ENCODE measurements around the gene FAM114A2.

The FAM114A2 gene

GRCh38 chr5:153998010-153998409, 40.7 kb downstream of the FAM114A2 start:
- no peak for DNase-seq
- intact Hi-C loops (cut with DNase I): no loop called here

GRCh38 chr5:153991168-153991567, 47.5 kb downstream of the FAM114A2 start:
- intact Hi-C loops (cut with DNase I): no loop called here
- DNase-seq: no peak

GRCh38 chr5:153988510-153988909, 50.2 kb downstream of the FAM114A2 start:
- no peak for DNase-seq
- intact Hi-C loops (cut with DNase I): loop anchor here (10.0 kb wide), 1 partner anchor 96 kb away; no protein-coding TSS in a partner anchor

- DNase-seq: no peak
- intact Hi-C loops (cut with DNase I): loop anchor here (10.0 kb wide), 1 partner anchor 98 kb away; no protein-coding TSS in a partner anchor
Measured at GRCh38 chr5:153987301-153987700, 51.4 kb downstream of the FAM114A2 start.

GRCh38 chr5:153985498-153985897, 53.2 kb downstream of the FAM114A2 start:
- intact Hi-C loops (cut with DNase I): loop anchor here (10.0 kb wide), 1 partner anchor 99 kb away; no protein-coding TSS in a partner anchor
- no peak for DNase-seq

GRCh38 chr5:153983885-153984284, 54.8 kb downstream of the FAM114A2 start:
- intact Hi-C loops (cut with DNase I): loop anchor here (10.0 kb wide), 1 partner anchor 101 kb away; no protein-coding TSS in a partner anchor
- DNase-seq: no peak

GRCh38 chr5:153981905-153982605, 56.7 kb downstream of the FAM114A2 start:
- intact Hi-C loops (cut with DNase I): loop anchor here (10.0 kb wide), 1 partner anchor 103 kb away; no protein-coding TSS in a partner anchor
- no peak for DNase-seq

- intact Hi-C loops (cut with DNase I): no loop called here
- no peak for DNase-seq
Measured at GRCh38 chr5:153979028-153979783, 59.5 kb downstream of the FAM114A2 start.

GRCh38 chr5:153974813-153975163, 63.9 kb downstream of the FAM114A2 start:
- intact Hi-C loops (cut with DNase I): loop anchor here (1.0 to 5.0 kb wide), 2 partner anchors 203 to 431 kb away; no protein-coding TSS in a partner anchor
- DNase-seq: peak in 1 of 10 donors; percentile 63

- DNase-seq: peak in 3 of 10 donors; percentile 24 to 72 (median 26)
Measured at GRCh38 chr5:153974131-153974812, 64.4 kb downstream of the FAM114A2 start.

GRCh38 chr5:153972240-153972639, 66.5 kb downstream of the FAM114A2 start:
- no peak for DNase-seq
- intact Hi-C loops (cut with DNase I): loop anchor here (5.0 kb wide), 1 partner anchor 205 kb away; no protein-coding TSS in a partner anchor

More at GRCh38 chr5:153974131-153974812, 64.4 kb downstream of the FAM114A2 start:
- intact Hi-C loops (cut with DNase I): loop anchor here (1.0 to 5.0 kb wide), 2 partner anchors 203 to 431 kb away; no protein-coding TSS in a partner anchor

GRCh38 chr5:153970496-153970895, 68.2 kb downstream of the FAM114A2 start:
- intact Hi-C loops (cut with DNase I): loop anchor here (5.0 kb wide), 1 partner anchor 207 kb away; no protein-coding TSS in a partner anchor
- peak in 1 of 10 donors; percentile 30 for DNase-seq

GRCh38 chr5:153969563-153969895, 69.2 kb downstream of the FAM114A2 start:
- DNase-seq: peak in 1 of 10 donors; percentile 32
- intact Hi-C loops (cut with DNase I): no loop called here

GRCh38 chr5:153968761-153969562, 69.7 kb downstream of the FAM114A2 start:
- intact Hi-C loops (cut with DNase I): no loop called here
- DNase-seq: peak in 1 of 10 donors; percentile 43

- DNase-seq: peak in 7 of 10 donors; percentile 36 to 93 (median 59)
- intact Hi-C loops (cut with DNase I): loop anchor here (1.0 to 2.0 kb wide), 2 partner anchors 468 to 1433 kb away; no protein-coding TSS in a partner anchor
Measured at GRCh38 chr5:153964880-153965645, 73.6 kb downstream of the FAM114A2 start.

- DNase-seq: peak in 1 of 10 donors; percentile 76
- intact Hi-C loops (cut with DNase I): loop anchor here (2.0 kb wide), 1 partner anchor 468 kb away; no protein-coding TSS in a partner anchor
Measured at GRCh38 chr5:153964191-153964879, 74.4 kb downstream of the FAM114A2 start.

- intact Hi-C loops (cut with DNase I): no loop called here
- DNase-seq: peak in 2 of 10 donors; percentile 29 to 69
Measured at GRCh38 chr5:153960269-153961215, 78.2 kb downstream of the FAM114A2 start.

Data from posterior cingulate gyrus (tissue), 11 donors.